Choroid plexus epithelial cell (primary cell): ENCODE results near the gene TNRC6C.
A peak's percentile ranks its signal among the peaks of the same experiment; 100 is the strongest.
"Not testable (repeated sequence)": the region's sequence is repeated elsewhere in the genome, so short reads cannot be mapped to it uniquely, and the experiment has no call there.

Source experiments
- DNase-seq: peaks from one replicate; pipeline ENCODE4 v3.0.0-alpha.2; 2010; ENCODE audit warnings: low read depth
- H3K4me3 ChIP-seq: 2 replicates; pipeline ENCODE4 v1.5.1; 2011; ENCODE audit warnings: low read depth, mild to moderate bottlenecking, control low read depth, low read length, moderate library complexity
- CTCF ChIP-seq: conservative IDR thresholded peaks from 2 replicates; pipeline ENCODE4 v1.5.1; 2011; ENCODE audit warnings: low read depth, mild to moderate bottlenecking, control low read depth, inconsistent platforms, low read length, moderate library complexity

TNRC6C gene

GRCh38 chr17:78079253-78079652, 120.8 kb downstream of the TNRC6C start:
- TF ChIP-seq CTCF: no peak
- no peak overlapping the region for H3K4me3 ChIP-seq
- DNase-seq: no peak

DNA sequence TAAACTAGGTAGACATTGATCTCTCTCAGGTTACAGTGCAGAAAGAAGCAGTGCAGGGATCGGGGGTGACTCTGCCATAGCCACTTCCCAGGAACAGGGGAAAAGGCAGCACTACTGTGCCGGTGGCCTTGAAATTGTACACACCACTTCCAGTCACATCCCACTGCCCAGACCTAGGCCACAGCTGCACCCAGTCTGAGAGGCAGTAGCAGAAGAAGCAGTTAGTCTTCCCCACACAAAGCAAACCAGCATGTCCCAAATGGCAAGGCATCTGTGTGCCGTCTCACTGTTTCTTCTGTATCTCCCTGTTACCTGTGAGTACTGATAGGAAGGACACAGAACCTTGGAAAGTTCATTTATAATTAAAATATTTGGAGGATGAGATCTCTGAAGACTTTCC, 123.0 kb downstream of the TNRC6C start:
- TF ChIP-seq CTCF: no peak
- no peak overlapping the region for H3K4me3 ChIP-seq
- no peak for DNase-seq

- H3K4me3 ChIP-seq: not testable (repeated sequence)
- peak; percentile 13 for DNase-seq
Measured at GRCh38 chr17:78082355-78082872, 123.9 kb downstream of the TNRC6C start.

GRCh38 chr17:78082988-78083387, 124.5 kb downstream of the TNRC6C start:
- no peak overlapping the region for H3K4me3 ChIP-seq
- DNase-seq: no peak
- no peak for TF ChIP-seq CTCF

GRCh38 chr17:78086740-78087139, 128.2 kb downstream of the TNRC6C start:
- no peak for TF ChIP-seq CTCF
- H3K4me3 ChIP-seq: no peak overlapping the region
- DNase-seq: no peak

DNA sequence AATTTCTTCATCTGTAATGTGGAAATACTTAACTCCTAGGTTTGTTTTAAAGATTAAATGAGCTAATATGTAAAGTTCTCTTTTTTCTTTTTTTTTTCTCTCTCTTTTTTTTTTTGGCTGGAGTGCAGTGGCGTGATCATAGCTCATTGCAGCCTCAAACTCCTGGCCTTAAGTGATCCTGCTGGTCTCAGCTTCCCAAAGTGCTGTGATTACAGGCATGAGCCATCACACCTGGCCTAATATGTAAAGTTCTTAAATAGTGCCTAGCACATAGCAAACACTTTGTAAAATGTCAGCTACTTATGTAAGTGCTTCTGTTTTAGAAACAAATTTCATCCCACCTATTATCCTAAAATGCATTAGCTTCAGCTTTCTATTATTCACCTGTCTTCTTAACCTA, 130.0 kb downstream of the TNRC6C start:
- DNase-seq: no peak
- no peak overlapping the region for H3K4me3 ChIP-seq
- no peak for TF ChIP-seq CTCF

GRCh38 chr17:78089576-78090281, 131.2 kb downstream of the TNRC6C start:
- peak; percentile 10 for DNase-seq
- no peak overlapping the region for H3K4me3 ChIP-seq
- no peak for TF ChIP-seq CTCF
